ENCODE data around the gene LRGUK.

LRGUK gene

GRCh38 chr7:134308548-134308947 lies 181.4 kb downstream of the LRGUK start:
- no peaks in the 10 kb centered on the region for H3K4me1 ChIP-seq
- H4K20me1 ChIP-seq = no peaks in the 10 kb centered on the region
- no peak overlapping the region for H3K9ac ChIP-seq
- H3K36me3 ChIP-seq = peaks cover 64% of the 10 kb centered on the region
- no peak overlapping the region for H3K27ac ChIP-seq
- H3K27me3 ChIP-seq = no peaks in the 10 kb centered on the region
- no peak overlapping the region for H3K4me2 ChIP-seq
- H3K9me3 ChIP-seq = no peaks in the 10 kb centered on the region
- TF ChIP-seq Cebpa-rat (IDR thresholded peaks at IDR 0.05) = no peak
- no peak overlapping the region for H3K4me3 ChIP-seq

- Histone ChIP-seq H4K20me1 (no peaks in the 10 kb centered on the region), H3K4me3 (no peak overlapping the region), H3K36me3 (peaks cover 34% of the 10 kb centered on the region), H3K27me3 (no peaks in the 10 kb centered on the region), H3K27ac (no peak overlapping the region), H3K4me2 (no peak overlapping the region), H3K9ac (no peak overlapping the region), H3K9me3 (no peaks in the 10 kb centered on the region), H3K4me1 (peaks cover 9% of the 10 kb centered on the region)
- TF ChIP-seq Cebpa-rat (IDR thresholded peaks at IDR 0.05) = no peak
Measured at GRCh38 chr7:134311807-134312206, 184.7 kb downstream of the LRGUK start.

DNA sequence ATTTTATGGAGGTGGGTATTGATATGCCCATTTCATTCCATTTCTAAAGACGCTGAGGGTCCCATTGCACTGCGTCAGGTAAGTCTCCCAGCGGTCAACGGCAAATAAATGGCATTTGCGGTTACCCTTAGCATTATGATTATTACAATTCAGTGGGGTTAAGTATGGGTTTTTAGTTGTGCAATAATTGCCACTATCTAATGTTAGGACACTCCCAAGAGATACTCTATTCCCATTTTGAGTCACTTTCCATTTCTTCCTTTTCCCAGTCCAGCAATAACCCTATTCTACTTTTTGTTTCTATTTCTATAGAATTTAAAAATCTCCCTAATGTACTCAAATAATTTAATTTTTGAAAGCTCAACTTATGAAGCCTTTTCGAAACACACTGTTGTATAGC lies 185.6 kb downstream of the LRGUK start:
- no peaks in the 10 kb centered on the region for H3K9me3 ChIP-seq
- no peak overlapping the region for H3K4me3 ChIP-seq
- no peak overlapping the region for H3K9ac ChIP-seq
- H4K20me1 ChIP-seq = no peaks in the 10 kb centered on the region
- H3K27me3 ChIP-seq = no peaks in the 10 kb centered on the region
- no peak overlapping the region for H3K4me2 ChIP-seq
- H3K36me3 ChIP-seq = peaks cover 30% of the 10 kb centered on the region
- no peak overlapping the region for H3K27ac ChIP-seq
- peaks cover 14% of the 10 kb centered on the region for H3K4me1 ChIP-seq
- no peak for TF ChIP-seq Cebpa-rat (IDR thresholded peaks at IDR 0.05)

- no peak overlapping the region for H3K4me3 ChIP-seq
- no peak overlapping the region for H3K9ac ChIP-seq
- H4K20me1 ChIP-seq = no peaks in the 10 kb centered on the region
- H3K27ac ChIP-seq = no peak overlapping the region
- no peak overlapping the region for H3K4me2 ChIP-seq
- no peak for TF ChIP-seq Cebpa-rat (IDR thresholded peaks at IDR 0.05)
- peaks cover 24% of the 10 kb centered on the region for H3K36me3 ChIP-seq
- no peaks in the 10 kb centered on the region for H3K27me3 ChIP-seq
- no peaks in the 10 kb centered on the region for H3K9me3 ChIP-seq
- H3K4me1 ChIP-seq = peaks cover 14% of the 10 kb centered on the region
Measured at GRCh38 chr7:134313543-134313942, 186.4 kb downstream of the LRGUK start.
